Muscle of leg (tissue), 11 donors: ENCODE data around the gene APEH. TPM values are rescaled to one million over a fixed set of nuclear protein-coding genes. Genes with fewer than 3 reads are reported as not detected.

ENCODE experiments used
- DNase-seq: peaks from one replicate; pipeline ENCODE4 v3.0.0; 2013
- H3K27ac ChIP-seq: one replicate; pipeline ENCODE4 v1.5.1; 2013; ENCODE audit warnings: mild to moderate bottlenecking, low read length, control low read depth
- H3K27me3 ChIP-seq: one replicate; pipeline ENCODE4 v1.6.1; 2013; ENCODE audit warnings: low read length; ENCODE audit not compliant: control insufficient read depth, insufficient read depth
- H3K36me3 ChIP-seq: one replicate; pipeline ENCODE4 v1.6.1; 2013; ENCODE audit warnings: low read length; ENCODE audit not compliant: control insufficient read depth, insufficient read depth
- H3K4me1 ChIP-seq: one replicate; pipeline ENCODE4 v1.6.1; 2013; ENCODE audit warnings: low read length; ENCODE audit not compliant: control insufficient read depth, insufficient read depth
- H3K4me3 ChIP-seq: one replicate; pipeline ENCODE4 v1.5.1; 2013; ENCODE audit warnings: low read length, control low read depth
- H3K9me3 ChIP-seq: replicated peaks from 2 replicates; pipeline ENCODE4 v1.6.1; 2013; ENCODE audit warnings: low read depth, low read length; ENCODE audit not compliant: control insufficient read depth
- WGBS: methylation state at CpG from one replicate; pipeline ENCODE4 v1.1.5; 2013; ENCODE audit warnings: missing lambda C conversion rate; ENCODE audit not compliant: insufficient coverage; 5-methylcytosine and 5-hydroxymethylcytosine counted together
- polyA plus RNA-seq, 8 donors: library from polyadenylated mRNA; unstranded; fragments of 120-200 nt; gene quantifications; one replicate each; pipeline versions ENCODE4 v1.2.1 to v1.2.3, GENCODE V29; 2013; ENCODE audit warnings: inconsistent platforms in 1 of 8, low replicate concordance in 1 of 8; ENCODE audit not compliant: insufficient read length in 8 of 8, insufficient read depth in 1 of 8
- total RNA-seq: library from RNA; stranded (reverse); fragments of 120-200 nt; gene quantifications from one replicate; pipeline ENCODE4 v1.2.4, GENCODE V29; 2013

APEH gene
- total and polyA plus RNA-seq, 9 donors: 53.6 to 71.3 (median 60.5) TPM

DNA sequence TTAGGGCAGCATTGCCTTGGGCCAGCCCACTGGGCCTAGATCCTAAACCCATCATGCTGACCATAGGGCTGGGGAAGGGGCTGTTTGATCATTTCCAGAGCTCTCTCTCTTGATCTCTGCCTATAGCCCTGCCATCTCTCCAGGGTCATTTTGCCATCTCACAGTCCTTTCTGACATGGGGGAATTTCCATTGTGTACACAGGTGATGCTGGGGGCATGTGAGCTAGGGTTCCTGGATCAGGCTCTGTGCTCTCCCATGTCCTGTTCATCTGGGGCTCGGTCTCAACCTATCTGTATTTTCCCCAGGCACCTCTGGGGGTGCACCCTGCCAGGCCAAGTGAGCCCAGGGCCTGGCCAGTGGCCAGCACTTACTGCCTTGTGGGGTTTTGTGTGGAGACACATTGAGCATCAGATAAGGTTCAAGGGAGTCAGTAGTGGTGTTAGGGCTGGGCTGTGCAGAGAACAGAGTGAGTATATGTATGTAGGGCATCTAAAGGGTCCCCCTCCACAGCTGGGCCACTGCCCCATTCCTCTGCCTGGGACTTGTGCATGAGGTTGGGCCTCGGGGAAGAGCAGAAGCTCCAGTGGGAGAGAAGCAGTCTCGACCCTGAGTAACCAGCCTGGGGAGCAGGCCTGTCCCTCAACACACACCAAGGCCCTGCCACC lies 25.7 kb upstream of the APEH start:
- Histone ChIP-seq H3K4me3 (no peak overlapping the region), H3K27me3 (no peaks in the 10 kb centered on the region), H3K27ac (peak overlapping the region; percentile 62), H3K4me1 (peaks cover 20% of the 10 kb centered on the region), H3K9me3 (no peaks in the 10 kb centered on the region), H3K36me3 (no peaks in the 10 kb centered on the region)
- WGBS: 80% methylated on average over 1 of the region's 3 CpGs
- DNase-seq: no peak

DNA sequence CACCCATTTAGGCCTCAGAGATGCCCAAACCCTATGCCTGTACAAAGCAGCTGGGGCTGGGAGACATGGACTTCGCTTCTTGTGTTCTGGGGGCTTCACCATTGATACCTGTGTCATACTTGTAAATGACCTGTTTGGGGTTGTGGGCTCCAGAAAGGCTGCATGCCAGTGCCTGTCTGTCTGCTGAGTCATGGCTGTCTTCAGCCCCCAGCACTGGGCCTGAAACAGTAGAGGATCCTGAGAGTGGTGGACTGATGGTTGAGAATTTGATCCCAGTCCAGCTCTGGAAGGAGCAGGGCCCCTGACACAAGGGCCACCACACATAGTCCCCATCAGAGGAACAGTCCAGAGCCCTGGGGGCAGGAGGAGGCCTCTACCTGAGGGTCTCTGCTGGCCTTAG lies 24.6 kb upstream of the APEH start:
- Histone ChIP-seq H3K4me3 (no peak overlapping the region), H3K36me3 (no peaks in the 10 kb centered on the region), H3K27ac (no peak overlapping the region), H3K4me1 (peaks cover 29% of the 10 kb centered on the region), H3K9me3 (no peaks in the 10 kb centered on the region), H3K27me3 (no peaks in the 10 kb centered on the region)
- DNase-seq: no peak
- 100% methylated on average over 1 of the region's 1 CpG for WGBS

DNA sequence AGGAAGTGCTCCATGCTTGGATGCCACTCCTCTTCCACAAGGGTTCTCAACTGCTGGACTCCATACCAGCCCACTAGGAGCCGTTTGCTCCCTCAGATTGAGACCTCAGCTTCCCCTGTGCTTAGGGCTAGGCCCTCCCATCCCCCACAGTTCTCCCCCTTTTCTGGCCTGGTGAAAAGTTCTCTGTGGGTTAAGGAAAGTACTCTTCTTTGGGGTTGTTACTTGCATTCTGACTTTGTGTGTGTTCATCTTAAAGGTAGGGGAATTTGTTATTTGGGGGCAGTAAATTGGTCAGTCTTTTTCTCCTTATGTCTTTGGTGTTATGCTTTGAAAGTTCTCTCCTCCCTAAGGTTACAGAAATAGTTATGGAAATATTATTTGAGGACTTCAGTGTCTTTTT lies 24.0 kb upstream of the APEH start:
- Histone ChIP-seq H3K36me3 (no peaks in the 10 kb centered on the region), H3K4me1 (peaks cover 35% of the 10 kb centered on the region), H3K27ac (no peak overlapping the region), H3K9me3 (no peaks in the 10 kb centered on the region), H3K4me3 (no peak overlapping the region), H3K27me3 (no peaks in the 10 kb centered on the region)
- DNase-seq: no peak
- WGBS: no CpG with 5 or more reads among the region's 1 CpG

DNA sequence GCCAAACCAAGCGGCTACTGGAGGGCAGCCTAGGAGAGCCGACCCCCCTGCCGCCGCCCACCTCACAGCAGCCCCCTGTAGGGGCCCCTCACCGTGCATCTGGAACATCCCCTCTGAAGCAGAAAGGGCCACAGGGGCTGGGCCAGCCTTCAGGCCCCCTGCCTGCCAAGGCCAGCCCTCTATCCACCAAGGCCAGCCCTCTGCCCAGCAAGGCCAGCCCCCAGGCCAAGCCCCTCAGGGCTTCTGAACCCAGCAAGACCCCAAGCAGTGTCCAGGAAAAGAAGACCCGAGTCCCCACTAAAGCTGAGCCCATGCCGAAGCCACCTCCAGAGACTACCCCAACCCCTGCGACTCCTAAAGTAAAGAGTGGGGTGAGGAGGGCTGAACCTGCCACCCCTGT lies 23.5 kb upstream of the APEH start:
- Histone ChIP-seq H3K4me3 (no peak overlapping the region), H3K9me3 (no peaks in the 10 kb centered on the region), H3K27me3 (no peaks in the 10 kb centered on the region), H3K27ac (no peak overlapping the region), H3K36me3 (no peaks in the 10 kb centered on the region), H3K4me1 (peaks cover 40% of the 10 kb centered on the region)
- DNase-seq: no peak
- WGBS: 31% methylated on average over 5 of the region's 8 CpGs

DNA sequence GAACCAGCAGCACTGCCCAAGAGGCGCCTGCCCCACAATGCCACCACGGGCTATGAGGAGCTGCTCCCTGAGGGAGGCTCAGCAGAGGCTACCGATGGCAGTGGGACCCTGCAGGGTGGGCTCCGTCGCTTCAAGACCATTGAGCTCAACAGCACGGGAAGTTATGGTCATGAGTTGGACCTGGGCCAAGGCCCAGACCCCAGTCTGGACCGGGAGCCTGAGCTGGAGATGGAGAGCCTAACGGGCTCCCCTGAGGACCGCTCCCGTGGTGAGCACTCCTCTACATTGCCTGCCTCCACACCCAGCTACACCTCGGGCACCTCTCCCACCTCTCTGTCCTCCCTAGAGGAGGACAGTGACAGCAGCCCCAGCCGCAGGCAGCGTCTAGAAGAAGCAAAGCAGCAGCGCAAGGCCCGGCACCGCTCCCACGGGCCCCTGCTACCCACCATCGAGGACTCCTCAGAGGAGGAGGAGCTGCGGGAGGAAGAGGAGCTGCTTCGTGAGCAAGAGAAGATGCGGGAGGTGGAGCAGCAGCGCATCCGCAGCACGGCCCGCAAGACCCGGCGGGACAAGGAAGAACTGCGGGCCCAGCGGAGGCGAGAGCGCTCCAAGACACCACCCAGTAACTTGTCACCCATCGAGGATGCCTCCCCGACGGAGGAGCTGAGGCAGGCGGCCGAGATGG lies 21.8 kb upstream of the APEH start:
- no peaks in the 10 kb centered on the region for H3K27me3 ChIP-seq
- H3K4me1 ChIP-seq: peaks cover 56% of the 10 kb centered on the region
- WGBS: 84% methylated on average over 32 of the region's 36 CpGs
- no peaks in the 10 kb centered on the region for H3K9me3 ChIP-seq
- H3K4me3 ChIP-seq: no peak overlapping the region
- no peaks in the 10 kb centered on the region for H3K36me3 ChIP-seq
- no peak overlapping the region for H3K27ac ChIP-seq
- no peak for DNase-seq

DNA sequence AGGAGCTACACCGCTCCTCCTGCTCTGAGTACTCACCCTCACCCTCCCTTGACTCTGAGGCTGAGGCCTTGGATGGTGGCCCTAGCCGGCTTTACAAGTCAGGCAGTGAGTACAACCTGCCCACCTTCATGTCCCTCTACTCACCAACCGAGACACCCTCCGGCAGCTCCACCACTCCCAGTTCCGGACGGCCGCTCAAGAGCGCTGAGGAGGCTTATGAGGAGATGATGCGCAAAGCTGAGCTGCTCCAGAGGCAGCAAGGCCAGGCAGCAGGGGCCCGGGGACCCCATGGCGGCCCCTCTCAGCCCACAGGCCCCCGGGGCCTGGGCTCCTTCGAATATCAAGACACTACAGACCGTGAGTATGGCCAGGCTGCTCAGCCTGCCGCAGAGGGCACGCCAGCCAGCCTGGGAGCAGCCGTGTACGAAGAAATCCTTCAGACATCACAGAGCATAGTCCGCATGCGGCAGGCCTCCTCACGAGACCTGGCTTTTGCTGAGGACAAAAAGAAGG lies 21.2 kb upstream of the APEH start:
- 90% methylated on average over 11 of the region's 21 CpGs for WGBS
- Histone ChIP-seq H3K27me3 (no peaks in the 10 kb centered on the region), H3K36me3 (no peaks in the 10 kb centered on the region), H3K27ac (no peak overlapping the region), H3K4me3 (no peak overlapping the region), H3K9me3 (no peaks in the 10 kb centered on the region), H3K4me1 (peaks cover 56% of the 10 kb centered on the region)
- no peak for DNase-seq

DNA sequence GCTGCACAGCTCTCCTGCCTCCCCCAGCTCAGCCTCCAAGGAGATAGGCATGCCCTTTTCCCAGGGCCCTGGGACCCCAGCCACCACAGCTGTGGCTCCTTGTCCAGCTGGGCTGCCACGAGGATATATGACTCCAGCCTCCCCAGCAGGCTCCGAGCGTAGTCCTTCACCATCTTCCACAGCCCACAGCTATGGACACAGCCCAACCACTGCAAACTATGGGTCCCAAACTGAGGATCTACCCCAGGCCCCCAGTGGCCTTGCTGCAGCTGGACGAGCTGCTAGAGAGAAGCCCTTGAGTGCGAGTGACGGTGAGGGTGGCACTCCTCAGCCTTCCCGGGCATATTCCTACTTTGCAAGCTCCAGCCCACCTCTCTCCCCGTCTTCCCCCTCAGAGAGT lies 20.5 kb upstream of the APEH start:
- DNase-seq: peak; percentile 68
- Histone ChIP-seq H3K4me3 (no peak overlapping the region), H3K27me3 (no peaks in the 10 kb centered on the region), H3K4me1 (peaks cover 57% of the 10 kb centered on the region), H3K9me3 (no peaks in the 10 kb centered on the region), H3K36me3 (no peaks in the 10 kb centered on the region), H3K27ac (no peak overlapping the region)
- 36% methylated on average over 7 of the region's 8 CpGs for WGBS

DNA sequence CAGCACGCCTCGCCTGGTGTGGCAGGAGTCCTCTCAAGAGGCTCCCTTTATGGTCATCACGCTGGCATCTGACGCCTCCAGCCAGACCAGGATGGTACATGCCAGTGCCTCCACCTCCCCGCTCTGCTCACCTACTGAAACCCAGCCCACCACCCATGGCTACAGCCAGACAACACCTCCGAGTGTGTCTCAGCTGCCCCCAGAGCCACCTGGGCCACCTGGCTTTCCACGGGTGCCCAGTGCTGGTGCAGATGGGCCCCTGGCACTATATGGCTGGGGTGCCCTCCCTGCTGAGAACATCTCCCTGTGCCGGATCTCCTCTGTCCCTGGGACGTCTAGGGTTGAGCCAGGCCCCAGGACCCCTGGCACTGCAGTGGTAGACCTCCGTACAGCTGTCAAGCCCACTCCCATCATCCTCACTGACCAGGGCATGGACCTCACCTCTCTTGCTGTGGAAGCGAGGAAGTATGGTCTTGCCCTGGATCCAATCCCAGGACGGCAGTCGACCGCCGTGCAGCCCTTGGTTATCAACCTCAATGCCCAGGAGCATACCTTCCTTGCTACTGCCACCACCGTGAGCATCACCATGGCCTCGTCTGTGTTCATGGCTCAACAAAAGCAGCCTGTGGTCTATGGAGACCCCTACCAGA lies 19.9 kb upstream of the APEH start:
- Histone ChIP-seq H3K36me3 (no peaks in the 10 kb centered on the region), H3K27ac (no peak overlapping the region), H3K9me3 (no peaks in the 10 kb centered on the region), H3K4me1 (peaks cover 61% of the 10 kb centered on the region), H3K27me3 (no peaks in the 10 kb centered on the region), H3K4me3 (no peak overlapping the region)
- WGBS: 93% methylated on average over 14 of the region's 17 CpGs
- no peak for DNase-seq

DNA sequence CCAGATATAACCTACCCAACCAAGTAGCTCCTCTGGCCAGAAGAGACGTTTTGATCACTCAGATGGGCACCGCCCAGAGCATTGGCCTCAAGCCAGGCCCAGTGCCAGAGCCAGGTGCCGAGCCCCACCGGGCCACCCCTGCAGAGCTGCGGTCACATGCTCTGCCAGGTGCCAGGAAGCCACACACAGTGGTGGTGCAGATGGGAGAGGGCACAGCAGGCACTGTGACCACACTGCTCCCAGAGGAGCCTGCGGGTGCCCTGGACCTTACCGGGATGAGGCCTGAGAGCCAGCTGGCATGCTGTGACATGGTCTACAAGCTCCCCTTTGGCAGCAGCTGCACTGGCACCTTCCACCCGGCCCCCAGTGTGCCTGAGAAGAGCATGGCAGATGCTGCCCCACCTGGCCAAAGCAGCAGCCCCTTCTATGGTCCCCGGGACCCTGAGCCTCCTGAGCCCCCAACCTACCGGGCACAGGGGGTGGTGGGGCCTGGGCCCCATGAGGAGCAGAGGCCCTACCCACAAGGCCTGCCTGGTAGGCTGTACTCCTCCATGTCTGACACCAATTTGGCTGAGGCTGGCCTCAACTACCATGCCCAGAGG lies 19.1 kb upstream of the APEH start:
- Histone ChIP-seq H3K4me3 (no peak overlapping the region), H3K4me1 (peaks cover 58% of the 10 kb centered on the region), H3K27ac (no peak overlapping the region), H3K27me3 (no peaks in the 10 kb centered on the region), H3K36me3 (no peaks in the 10 kb centered on the region), H3K9me3 (no peaks in the 10 kb centered on the region)
- 83% methylated on average over 10 of the region's 10 CpGs for WGBS
- DNase-seq: no peak

DNA sequence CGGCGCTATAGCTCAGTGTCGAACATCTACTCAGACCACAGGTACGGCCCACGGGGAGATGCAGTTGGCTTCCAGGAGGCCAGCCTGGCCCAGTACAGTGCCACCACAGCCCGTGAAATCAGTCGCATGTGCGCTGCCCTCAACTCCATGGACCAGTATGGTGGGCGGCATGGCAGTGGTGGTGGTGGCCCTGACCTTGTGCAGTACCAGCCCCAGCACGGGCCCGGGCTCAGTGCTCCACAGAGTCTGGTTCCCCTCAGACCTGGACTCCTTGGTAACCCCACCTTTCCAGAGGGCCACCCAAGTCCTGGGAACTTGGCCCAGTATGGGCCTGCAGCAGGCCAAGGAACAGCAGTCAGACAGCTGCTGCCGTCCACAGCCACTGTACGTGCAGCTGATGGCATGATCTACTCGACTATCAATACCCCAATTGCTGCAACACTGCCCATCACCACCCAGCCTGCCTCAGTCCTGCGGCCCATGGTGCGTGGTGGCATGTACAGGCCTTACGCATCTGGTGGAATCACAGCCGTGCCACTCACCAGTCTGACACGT lies 18.3 kb upstream of the APEH start:
- WGBS: 87% methylated on average over 19 of the region's 19 CpGs
- no peaks in the 10 kb centered on the region for H3K9me3 ChIP-seq
- DNase-seq: no peak
- peaks cover 58% of the 10 kb centered on the region for H3K4me1 ChIP-seq
- H3K27ac ChIP-seq: no peak overlapping the region
- H3K36me3 ChIP-seq: no peaks in the 10 kb centered on the region
- H3K4me3 ChIP-seq: no peak overlapping the region
- H3K27me3 ChIP-seq: no peaks in the 10 kb centered on the region
